Smooth muscle cell of trachea (primary cell): Measurements from ENCODE around the gene TRAF3. TPM values are rescaled to one million over a fixed set of nuclear protein-coding genes. Genes with fewer than 3 reads are reported as not detected.

Experiments
- total RNA-seq: library from RNA; depleted of rRNA; stranded (reverse); fragments of >200 nt; gene quantifications from 2 replicates; pipeline ENCODE4 v1.2.1, GENCODE V29; 2014

TRAF3 gene
- 20.9 and 30.8 TPM in 2 replicates for total RNA-seq

GRCh38 chr14:102776761-102777710 is at the start of gene TRAF3:
Gene TRAF3 (plus strand): TSS chr14:102777449. CDS start chr14:102870202, 92,753 bp downstream.

GRCh38 chr14:102922490-102923200 is 145.4 kb downstream of the TRAF3 start, which contains the start of gene AMN:
Gene AMN (plus strand): TSS chr14:102922663. CDS start chr14:102922689, 26 bp downstream.

Other genes starting within 250 kb of the TRAF3 start
- gene RCOR1, start 184.8 kb upstream of the TRAF3 start, total RNA-seq, result 9.8 and 13.2 TPM in 2 replicates
- 0.15 and 0.17 TPM in 2 replicates for gene AMN, start 145.2 kb downstream of the TRAF3 start, total RNA-seq